Nephron progenitor cell (in vitro differentiated cells): Measurements from ENCODE around the gene SPNS3.

Source experiments
- DNase-seq: peaks from one replicate; pipeline ENCODE4 v3.0.0; 2021
- H3K27ac Mint-ChIP-seq: 2 replicates; pipeline ENCODE4 v1.8.0; 2021; ENCODE audit warnings: mild to moderate bottlenecking, moderate library complexity, mixed read lengths
- H3K27me3 Mint-ChIP-seq: 2 replicates; pipeline ENCODE4 v1.8.0; 2021; ENCODE audit warnings: mild to moderate bottlenecking, low read depth, mixed read lengths; ENCODE audit not compliant: poor library complexity
- H3K36me3 Mint-ChIP-seq: 2 replicates; pipeline ENCODE4 v1.8.0; 2021; ENCODE audit warnings: low read depth, mixed read lengths
- H3K4me1 Mint-ChIP-seq: 2 replicates; pipeline ENCODE4 v1.8.0; 2021; ENCODE audit warnings: mixed read lengths
- H3K4me3 Mint-ChIP-seq: 2 replicates; pipeline ENCODE4 v1.8.0; 2021; ENCODE audit warnings: mild to moderate bottlenecking, moderate library complexity, mixed read lengths
- H3K9me3 Mint-ChIP-seq: 2 replicates; pipeline ENCODE4 v1.8.0; 2021; ENCODE audit warnings: mild to moderate bottlenecking, moderate library complexity, mixed read lengths
- CTCF ChIP-seq: fragments of 200-600 bp; sonication (generic); IDR thresholded peaks from 2 replicates; pipeline ENCODE4 v1.5.0; 2021; ENCODE audit warnings: antibody characterized with exemption

Gene SPNS3

GRCh38 chr17:4514206-4514605, 80.5 kb downstream of the SPNS3 start:
- H3K9me3 Mint-ChIP-seq: no peaks in the 10 kb centered on the region
- DNase-seq: no peak
- no peaks in the 10 kb centered on the region for H3K36me3 Mint-ChIP-seq
- no peak for TF ChIP-seq CTCF
- H3K4me3 Mint-ChIP-seq: no peak overlapping the region
- H3K27ac Mint-ChIP-seq: no peak overlapping the region
- H3K4me1 Mint-ChIP-seq: peaks cover 44% of the 10 kb centered on the region
- peaks cover 22% of the 10 kb centered on the region for H3K27me3 Mint-ChIP-seq

GRCh38 chr17:4514779-4515178, 81.0 kb downstream of the SPNS3 start:
- Mint-ChIP-seq H3K27me3 (peaks cover 18% of the 10 kb centered on the region), H3K9me3 (no peaks in the 10 kb centered on the region), H3K27ac (no peak overlapping the region), H3K4me3 (no peak overlapping the region), H3K4me1 (peaks cover 48% of the 10 kb centered on the region), H3K36me3 (no peaks in the 10 kb centered on the region)
- DNase-seq: no peak
- no peak for TF ChIP-seq CTCF

- Mint-ChIP-seq H3K27ac (no peak overlapping the region), H3K27me3 (peaks cover 17% of the 10 kb centered on the region), H3K36me3 (no peaks in the 10 kb centered on the region), H3K9me3 (no peaks in the 10 kb centered on the region), H3K4me3 (no peak overlapping the region), H3K4me1 (peaks cover 55% of the 10 kb centered on the region)
- no peak for DNase-seq
- no peak for TF ChIP-seq CTCF
Observed at GRCh38 chr17:4515501-4515900, 81.8 kb downstream of the SPNS3 start.

DNA sequence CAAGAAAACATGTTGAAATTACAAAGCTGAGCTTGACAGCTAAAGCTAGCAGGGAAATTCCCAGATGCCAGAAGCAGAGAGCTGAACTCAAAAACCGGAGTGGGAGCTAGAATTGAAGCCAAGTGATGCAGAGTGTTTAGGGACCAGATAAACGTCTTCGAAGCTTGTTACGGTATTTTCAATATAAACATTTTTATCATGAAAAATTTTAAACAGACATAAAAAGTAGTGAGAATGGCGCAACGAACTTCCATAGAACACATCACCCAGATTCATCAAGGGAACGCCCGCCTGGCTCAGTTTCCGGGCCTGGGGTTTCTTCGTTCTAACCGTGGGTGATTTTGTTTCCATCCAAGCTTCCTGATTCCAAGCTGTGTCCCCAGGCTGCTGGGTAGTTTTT, 83.0 kb downstream of the SPNS3 start:
- no peak for DNase-seq
- Mint-ChIP-seq H3K4me1 (peaks cover 59% of the 10 kb centered on the region), H3K36me3 (no peaks in the 10 kb centered on the region), H3K4me3 (no peak overlapping the region), H3K9me3 (no peaks in the 10 kb centered on the region), H3K27me3 (peaks cover 12% of the 10 kb centered on the region), H3K27ac (no peak overlapping the region)
- TF ChIP-seq CTCF: no peak

DNA sequence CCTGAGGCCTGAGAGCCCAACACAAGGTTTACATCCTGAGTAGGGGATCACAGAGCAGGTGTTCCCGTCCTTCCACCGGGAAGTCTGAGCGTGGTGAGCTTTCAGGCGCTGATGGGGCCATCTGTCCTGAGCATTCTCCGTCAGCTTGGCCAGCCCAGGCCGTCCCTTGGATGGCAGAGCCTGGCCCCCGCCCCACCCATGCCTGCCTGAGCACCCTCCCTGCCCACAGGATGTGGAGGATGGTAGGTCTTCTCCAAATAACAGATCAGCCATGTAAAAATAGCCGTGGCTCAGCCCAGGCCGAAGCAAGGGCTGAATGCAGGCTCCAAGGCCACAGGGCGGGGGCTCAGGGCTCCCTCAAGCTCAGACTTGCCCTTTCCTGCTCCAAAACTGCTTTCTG, 85.2 kb downstream of the SPNS3 start:
- peaks cover 8% of the 10 kb centered on the region for H3K27me3 Mint-ChIP-seq
- no peak for TF ChIP-seq CTCF
- no peak overlapping the region for H3K4me3 Mint-ChIP-seq
- no peak for DNase-seq
- no peaks in the 10 kb centered on the region for H3K36me3 Mint-ChIP-seq
- H3K27ac Mint-ChIP-seq: no peak overlapping the region
- peaks cover 70% of the 10 kb centered on the region for H3K4me1 Mint-ChIP-seq
- H3K9me3 Mint-ChIP-seq: no peaks in the 10 kb centered on the region

GRCh38 chr17:4519361-4519788, 85.6 kb downstream of the SPNS3 start:
- DNase-seq: no peak
- Mint-ChIP-seq H3K4me3 (no peak overlapping the region), H3K9me3 (no peaks in the 10 kb centered on the region), H3K27ac (no peak overlapping the region), H3K4me1 (peaks cover 70% of the 10 kb centered on the region), H3K36me3 (no peaks in the 10 kb centered on the region), H3K27me3 (peaks cover 8% of the 10 kb centered on the region)
- no peak for TF ChIP-seq CTCF
